Activated T-cell treated with anti-CD3 and anti-CD28 coated beads for 24 hours (primary cell): ENCODE measurements around the gene PPARA.

Source experiments
- DNase-seq: peaks from one replicate; pipeline ENCODE4 v3.0.0-alpha.2; 2020; ENCODE audit warnings: low read depth

PPARA gene

GRCh38 chr22:46145361-46145851 lies 4.9 kb upstream of the PPARA start:
- no peak for DNase-seq

DNA sequence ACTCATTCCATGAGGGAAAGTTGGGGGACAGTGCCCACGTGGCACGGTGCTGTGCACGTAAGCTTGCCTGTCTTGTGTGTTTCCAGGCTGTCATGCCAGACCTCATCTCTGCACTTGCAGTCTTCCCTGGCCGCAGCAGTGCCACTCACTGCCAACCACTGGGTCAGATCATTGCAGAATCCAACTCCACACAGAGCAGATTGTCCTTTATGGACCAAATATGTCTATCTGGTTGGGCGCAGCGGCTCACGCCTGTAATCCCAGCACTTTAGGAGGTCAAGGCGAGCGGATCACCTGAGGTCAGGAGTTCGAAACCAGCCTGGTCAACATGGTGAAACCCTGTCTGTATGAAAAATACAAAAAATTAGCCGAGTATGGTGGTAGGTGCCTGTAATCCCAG lies 4.4 kb upstream of the PPARA start:
- no peak for DNase-seq

DNA sequence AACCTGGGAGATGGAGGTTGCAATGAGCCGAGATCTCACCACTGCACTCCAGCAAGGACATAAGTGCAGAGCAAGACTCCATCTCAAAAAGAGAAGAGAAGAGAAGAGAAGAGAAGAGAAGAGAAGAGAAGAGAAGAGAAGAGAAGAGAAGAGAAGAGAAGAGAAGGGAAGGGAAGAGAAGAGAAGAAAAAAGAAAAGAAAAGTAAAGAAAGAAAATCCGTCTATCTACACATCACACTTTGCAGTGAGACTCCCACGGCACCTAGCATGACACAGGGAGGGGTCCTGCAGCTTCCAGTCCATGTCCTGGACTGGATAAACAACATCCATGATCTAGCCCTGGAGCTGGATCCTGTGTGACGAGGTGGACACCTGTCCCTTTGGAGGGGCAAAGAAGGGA lies 4.0 kb upstream of the PPARA start:
- no peak for DNase-seq

GRCh38 chr22:46147061-46147460 lies 3.3 kb upstream of the PPARA start:
- no peak for DNase-seq

DNA sequence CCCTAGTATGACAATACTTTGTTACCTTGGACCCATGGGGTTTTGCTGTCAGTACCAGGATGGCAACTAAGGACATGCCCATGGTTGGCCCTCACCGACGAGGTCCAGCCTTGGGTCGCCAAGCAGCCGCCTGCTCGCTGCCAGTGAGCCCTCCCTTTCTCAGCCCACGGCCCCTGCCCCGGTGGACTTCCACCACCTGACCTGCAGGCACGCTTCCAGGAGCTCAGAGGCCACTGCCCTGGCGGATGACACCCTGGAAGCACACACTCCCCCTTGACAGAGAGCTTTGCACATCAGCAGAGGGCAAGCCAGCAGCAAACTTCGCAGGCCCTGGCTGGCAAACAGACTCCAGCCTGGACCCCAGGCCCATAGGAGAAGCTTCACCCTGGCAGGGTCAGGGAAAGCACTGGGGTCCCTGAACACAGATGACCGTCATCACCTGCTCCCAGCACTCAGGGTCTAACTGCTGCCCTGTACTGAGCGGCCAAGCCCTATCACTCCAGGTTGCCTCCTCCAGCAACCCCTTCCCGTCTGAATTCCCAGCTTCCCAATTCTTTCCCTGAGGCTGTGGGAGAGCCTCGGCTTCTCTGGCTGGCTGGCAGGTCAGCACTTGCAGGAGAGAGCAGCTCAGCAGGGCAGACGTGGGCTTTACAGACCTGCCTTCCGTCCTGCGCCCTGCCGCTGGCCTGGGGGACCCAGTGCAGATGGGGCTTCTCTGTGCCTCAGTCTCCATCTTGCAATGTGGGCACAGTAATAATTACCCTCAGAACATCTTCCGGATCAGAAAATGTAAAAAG lies 2.7 kb upstream of the PPARA start:
- DNase-seq, result no peak

DNA sequence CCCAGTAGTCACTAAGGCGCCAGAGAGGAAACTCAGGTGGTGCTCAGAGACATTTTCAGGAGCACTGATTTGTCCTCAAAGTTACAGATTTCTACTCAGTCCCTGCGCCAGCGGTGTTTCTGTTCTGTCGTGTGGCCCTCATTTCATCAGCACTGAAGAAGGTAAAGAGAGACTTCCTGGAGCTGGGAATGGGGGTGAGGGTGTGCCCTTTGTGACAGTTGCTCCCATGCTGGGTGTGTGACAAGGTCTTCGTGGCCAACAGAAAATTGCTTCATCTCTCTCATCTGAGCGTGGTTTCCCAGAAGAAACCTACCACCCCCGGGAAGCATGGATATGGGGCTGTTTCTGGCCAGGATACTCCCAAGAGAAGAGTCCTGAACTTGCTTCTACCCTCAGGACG lies 2.0 kb upstream of the PPARA start:
- DNase-seq, result no peak

- DNase-seq, result no peak
Observed at GRCh38 chr22:46148816-46149511, 1.4 kb upstream of the PPARA start.

DNA sequence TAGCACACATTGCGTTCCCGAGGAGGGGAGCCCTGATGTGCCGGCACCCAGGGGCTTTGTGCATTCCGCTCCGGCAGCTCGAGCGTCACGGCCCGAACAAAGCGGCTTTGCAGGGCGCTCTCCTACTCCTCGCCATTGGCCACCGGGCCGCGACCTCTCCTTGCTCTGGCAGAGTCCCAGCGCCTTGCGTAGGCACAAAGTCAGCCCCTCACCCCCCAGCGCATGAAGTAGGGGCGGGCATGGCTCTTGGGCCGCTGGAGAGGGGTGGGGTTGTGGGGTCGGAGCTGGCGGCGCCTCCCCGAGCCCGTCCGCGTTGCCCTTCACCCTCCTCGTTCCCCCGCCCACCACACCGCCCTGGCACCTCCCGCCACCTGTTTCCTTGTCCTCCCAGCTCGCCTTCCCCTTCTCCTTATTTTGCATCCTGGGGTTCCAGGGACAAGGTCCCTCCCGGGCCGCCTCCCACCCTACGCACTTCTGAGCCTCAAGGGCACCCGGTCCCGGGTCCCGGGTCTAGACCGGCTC lies 753 bp upstream of the PPARA start:
- peak; percentile 9 for DNase-seq

- peak; percentile 19 for DNase-seq
Observed at GRCh38 chr22:46150655-46151477, 540 bp downstream of the PPARA start.

DNA sequence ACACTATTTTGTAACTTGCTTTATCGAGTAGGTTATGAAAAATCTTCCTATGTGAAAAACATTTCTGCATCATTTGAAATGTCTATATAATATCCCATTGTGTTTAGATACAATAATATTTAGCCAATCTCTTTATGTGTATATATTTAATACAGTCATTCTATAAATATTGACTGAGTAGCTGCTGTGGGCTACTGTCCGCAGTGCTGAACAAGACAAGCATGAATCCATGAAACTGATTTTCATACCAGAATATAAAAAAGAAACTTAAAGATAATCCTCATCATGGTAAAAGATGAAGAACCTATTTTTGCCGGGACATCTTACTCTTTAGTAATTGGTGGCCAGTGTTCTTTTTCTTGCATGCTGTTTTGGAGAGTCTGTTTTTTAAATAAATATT lies 3.6 kb downstream of the PPARA start:
- DNase-seq, result no peak

DNA sequence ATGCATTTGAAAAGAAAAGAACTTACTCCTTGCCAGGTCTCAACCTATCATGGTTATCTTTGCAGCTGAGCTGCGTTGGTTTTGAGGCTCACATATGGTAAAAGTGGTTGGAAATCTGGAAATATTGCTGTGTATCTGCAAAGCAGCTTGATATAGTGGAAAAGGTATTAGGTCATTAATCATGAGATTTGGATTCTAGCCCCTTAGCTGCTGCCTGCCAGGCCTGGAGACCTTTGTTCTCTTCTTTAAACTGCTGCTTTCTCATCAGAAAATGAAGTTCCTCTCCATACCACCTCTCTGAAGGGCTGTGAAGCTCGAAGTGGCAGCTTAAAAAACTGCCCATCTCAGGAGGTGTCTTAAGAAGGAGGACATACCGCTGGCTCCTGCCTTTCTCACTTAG lies 5.7 kb downstream of the PPARA start:
- DNase-seq, result no peak

GRCh38 chr22:46158283-46158682 lies 8.0 kb downstream of the PPARA start:
- no peak for DNase-seq

DNA sequence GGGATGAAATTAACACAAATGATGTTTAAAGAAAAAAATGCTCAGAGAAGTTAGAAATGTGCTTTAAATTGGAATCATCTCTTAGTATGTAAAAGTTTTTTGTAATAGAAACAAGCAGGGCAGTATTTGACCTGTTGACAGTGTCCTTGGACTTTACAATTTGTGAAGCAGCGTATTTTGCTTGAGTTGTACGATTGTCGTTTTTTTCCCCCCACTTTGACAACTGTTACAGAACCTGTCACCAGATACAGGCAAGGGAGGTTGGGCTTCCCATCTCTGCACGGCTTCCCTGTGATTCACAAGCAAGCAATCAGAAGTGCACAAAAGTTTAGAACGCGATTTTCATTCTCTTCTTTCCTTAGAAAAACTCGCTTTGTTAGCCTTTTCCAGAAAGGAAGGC lies 8.9 kb downstream of the PPARA start:
- no peak for DNase-seq

GRCh38 chr22:46159777-46160176 lies 9.5 kb downstream of the PPARA start:
- DNase-seq, result no peak

GRCh38 chr22:46162285-46162684 lies 12.0 kb downstream of the PPARA start:
- DNase-seq, result no peak

DNA sequence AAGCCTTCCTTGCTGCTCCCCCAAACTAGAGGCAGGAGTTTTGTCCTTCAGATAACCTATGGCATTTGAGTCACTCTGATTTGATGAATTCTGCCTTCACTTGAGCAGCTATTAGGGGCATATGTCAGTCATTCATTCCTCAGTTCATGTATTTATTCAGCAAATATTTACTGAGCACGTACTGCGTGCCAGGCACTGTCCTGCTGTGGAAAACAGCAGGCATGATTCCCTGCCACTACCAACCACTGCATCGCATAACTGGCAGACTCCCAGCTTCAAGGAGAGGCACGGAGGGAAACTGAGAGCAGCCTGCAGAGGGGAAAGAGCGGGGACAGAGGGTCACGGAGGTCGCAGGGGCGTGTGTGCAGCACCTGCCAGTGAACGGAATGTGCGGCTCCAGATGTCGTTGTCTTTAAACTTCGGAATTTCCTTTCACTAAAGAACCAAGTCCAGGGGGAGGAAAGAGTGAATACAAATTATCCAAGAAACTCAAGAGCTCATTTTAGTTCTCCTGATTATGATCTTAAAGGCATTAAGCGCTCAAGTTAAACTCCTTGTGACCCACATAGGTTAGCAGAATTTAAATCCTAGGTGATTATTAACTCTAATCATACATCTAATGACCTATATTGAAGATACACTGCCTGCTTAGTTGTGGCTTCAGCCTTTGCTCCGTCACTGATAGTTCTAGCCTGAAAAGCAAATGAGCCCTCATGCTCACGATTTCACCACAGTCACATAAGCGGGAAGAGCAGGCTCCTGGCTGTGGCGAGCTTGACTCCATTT lies 12.6 kb downstream of the PPARA start:
- no peak for DNase-seq

DNA sequence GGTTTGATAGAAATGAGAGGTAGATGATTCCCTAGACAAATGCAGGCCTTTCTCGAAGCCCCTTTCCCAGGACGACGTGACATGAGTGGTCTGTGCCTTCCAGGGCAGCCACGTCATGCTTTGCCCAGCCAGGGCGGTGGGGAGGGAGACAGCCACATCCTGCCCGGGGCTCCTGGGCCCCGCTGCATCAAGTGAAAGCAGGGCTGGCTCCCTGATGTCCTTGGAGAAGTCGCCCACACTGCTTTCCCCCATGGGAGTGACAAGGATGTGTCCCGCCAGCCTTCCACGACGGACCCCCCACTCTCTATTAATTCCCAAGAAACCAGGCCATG lies 13.2 kb downstream of the PPARA start:
- no peak for DNase-seq

- DNase-seq, result no peak
Observed at GRCh38 chr22:46165977-46166376, 15.7 kb downstream of the PPARA start.

DNA sequence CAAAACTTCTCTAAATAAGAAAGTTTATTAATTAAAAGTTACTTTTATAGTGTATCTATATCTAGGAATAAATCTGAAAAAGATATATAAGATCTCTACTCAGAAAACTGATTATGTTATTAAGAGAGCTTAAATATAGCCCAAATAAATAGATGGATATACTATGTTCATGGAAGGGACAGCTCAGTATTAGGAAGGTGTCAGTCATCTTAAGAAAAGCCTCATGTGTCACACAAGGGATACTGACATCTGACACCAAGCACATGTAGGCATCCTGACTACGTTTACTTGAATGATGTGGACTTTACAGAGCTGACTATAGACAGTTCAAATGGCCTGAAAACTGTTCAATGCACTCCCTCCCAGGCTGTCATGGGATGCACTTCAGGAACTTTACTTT lies 19.3 kb downstream of the PPARA start:
- no peak for DNase-seq

DNA sequence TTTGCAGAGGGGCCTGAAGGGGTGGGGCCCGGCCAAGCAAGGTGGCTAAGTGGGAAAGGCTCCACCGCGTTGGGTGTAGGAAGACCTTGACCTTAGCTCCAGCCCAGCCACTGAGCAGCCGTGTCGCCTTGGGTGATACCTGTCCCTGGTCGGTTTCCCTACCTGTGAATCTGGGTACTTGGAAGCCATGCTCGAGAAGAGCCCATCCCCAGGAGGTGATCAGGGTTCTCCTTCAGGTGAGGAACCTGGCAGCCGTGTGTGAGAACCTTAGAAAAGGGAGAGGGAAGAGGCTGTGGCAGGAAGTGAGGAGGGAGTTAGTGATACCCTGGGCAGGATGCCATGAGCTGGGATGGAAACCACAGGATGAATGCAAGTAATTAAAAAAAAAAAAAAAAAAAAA lies 21.6 kb downstream of the PPARA start:
- no peak for DNase-seq

DNA sequence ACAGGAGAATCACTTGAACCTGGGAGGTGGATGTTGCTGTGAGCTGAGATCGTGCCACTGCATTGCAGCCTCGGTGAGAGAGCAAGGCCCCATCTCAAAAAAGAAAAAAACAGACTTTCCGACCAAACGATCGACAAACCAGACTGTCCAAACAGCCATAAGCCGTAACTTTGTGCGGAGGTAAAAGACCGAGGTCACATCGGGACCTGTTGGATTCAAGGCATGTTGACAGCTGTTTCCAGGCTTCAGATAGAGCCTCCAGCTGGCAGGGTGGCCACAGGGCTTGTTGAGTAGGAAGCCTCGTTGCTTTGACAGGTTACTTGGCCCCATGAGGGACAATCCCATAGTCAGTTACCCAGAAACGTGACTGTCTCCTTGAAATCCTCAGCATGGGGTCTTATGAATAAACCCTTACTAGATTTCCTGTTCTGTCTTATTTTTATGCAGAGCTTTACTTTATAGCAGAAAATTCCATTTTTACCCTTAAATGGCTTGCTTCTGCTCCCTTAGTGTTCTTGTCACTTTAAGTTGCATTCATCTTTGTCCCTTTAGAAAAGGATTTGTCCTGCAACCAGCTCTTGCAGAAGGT lies 22.3 kb downstream of the PPARA start:
- DNase-seq, result no peak
